IMR-90 (cell line): Measurements from ENCODE around the gene VPS33A. TPM values are rescaled to one million over a fixed set of nuclear protein-coding genes. Genes with fewer than 3 reads are reported as not detected.
A peak's percentile ranks its signal among the peaks of the same experiment; 100 is the strongest.

Experiments used
- ATAC-seq: fragments of 200-7000 bp; cut with Tn5 transposase; 2 replicates; pipeline ENCODE4 v1.9.1; 2020; ENCODE audit warnings: low read depth, mild to moderate bottlenecking, moderate library complexity
- BruUV-seq: library from RNA; stranded (reverse); fragments of 400-500 nt; replicated peaks from 2 replicates; lab custom pipeline; 2021; lab: Mats Ljungman, UMichigan
- CTCF ChIA-PET: fragments of 300-600 bp; formaldehyde crosslinking; extraction: SDS; loops from one replicate; lab custom pipeline; 2021; ENCODE audit warnings: antibody characterized with exemption; lab: Yijun Ruan, JAX
- POLR2A ChIA-PET: fragments of 300-600 bp; sonication (Branson Sonifier 250); formaldehyde crosslinking; loops from one replicate; lab custom pipeline; 2022; ENCODE audit warnings: antibody characterized with exemption; ENCODE audit not compliant: unreplicated experiment; lab: Charles Lee
- DNase-seq: peaks from one replicate; pipeline ENCODE4 v3.0.0; 2013
- H2AFZ ChIP-seq: replicated peaks from 2 replicates; pipeline ENCODE3; 2013; ENCODE audit warnings: low read length, mild to moderate bottlenecking; ENCODE audit not compliant: poor library complexity
- H2AK5ac ChIP-seq: 2 replicates; pipeline ENCODE4 v1.6.1; 2013; ENCODE audit warnings: low read depth, low read length, inconsistent platforms
- H2AK9ac ChIP-seq: replicated peaks from 2 replicates; pipeline ENCODE3; 2013; ENCODE audit warnings: mild to moderate bottlenecking, low read depth, low read length, moderate library complexity; ENCODE audit not compliant: poor library complexity
- H2BK120ac ChIP-seq: 2 replicates; pipeline ENCODE4 v1.6.1; 2013; ENCODE audit warnings: low read depth, low read length, inconsistent platforms
- H2BK15ac ChIP-seq: 3 replicates; pipeline ENCODE4 v1.6.1; 2013; ENCODE audit warnings: low read depth, low read length, inconsistent platforms
- H2BK20ac ChIP-seq: 2 replicates; pipeline ENCODE4 v1.6.1; 2013; ENCODE audit warnings: low read depth, mild to moderate bottlenecking, inconsistent platforms, low read length, moderate library complexity
- H2BK5ac ChIP-seq: 2 replicates; pipeline ENCODE4 v1.6.1; 2013; ENCODE audit warnings: mild to moderate bottlenecking, low read depth, low read length, inconsistent platforms; ENCODE audit not compliant: poor library complexity, severe bottlenecking
- H3K14ac ChIP-seq: replicated peaks from 2 replicates; pipeline ENCODE4 v1.6.1; 2013; ENCODE audit warnings: low read depth, low read length, inconsistent platforms
- H3K18ac ChIP-seq: 2 replicates; pipeline ENCODE4 v1.6.1; 2013; ENCODE audit warnings: low read depth, low read length, control low read depth
- H3K23ac ChIP-seq: 2 replicates; pipeline ENCODE4 v1.6.1; 2013; ENCODE audit warnings: low read depth, low read length, inconsistent platforms
- H3K27ac ChIP-seq: 2 replicates; pipeline ENCODE4 v1.5.1; 2013; ENCODE audit warnings: mild to moderate bottlenecking, control low read depth, low read length; ENCODE audit not compliant: insufficient read depth
- H3K27me3 ChIP-seq: 2 replicates; pipeline ENCODE4 v1.6.1; 2013; ENCODE audit warnings: low read length; ENCODE audit not compliant: control insufficient read depth, insufficient read depth
- H3K36me3 ChIP-seq: 2 replicates; pipeline ENCODE4 v1.6.1; 2013; ENCODE audit warnings: low read length, mixed read lengths; ENCODE audit not compliant: control insufficient read depth, insufficient read depth
- H3K4ac ChIP-seq: 2 replicates; pipeline ENCODE4 v1.6.1; 2013; ENCODE audit warnings: low read depth, low read length, inconsistent platforms
- H3K4me1 ChIP-seq: 2 replicates; pipeline ENCODE4 v1.6.1; 2013; ENCODE audit warnings: low read length, mixed read lengths; ENCODE audit not compliant: control insufficient read depth, insufficient read depth
- H3K4me2 ChIP-seq: 2 replicates; pipeline ENCODE4 v1.6.1; 2013; ENCODE audit warnings: low read depth, mild to moderate bottlenecking, control low read depth, low read length, moderate library complexity
- H3K4me3 ChIP-seq: 2 replicates; pipeline ENCODE4 v1.5.1; 2013; ENCODE audit warnings: low read depth, mild to moderate bottlenecking, control low read depth, low read length, moderate library complexity; ENCODE audit not compliant: insufficient read depth
- H3K56ac ChIP-seq: 2 replicates; pipeline ENCODE4 v1.6.1; 2013; ENCODE audit warnings: low read length, inconsistent platforms; ENCODE audit not compliant: insufficient read depth; ENCODE audit errors: extremely low read depth
- H3K79me1 ChIP-seq, 2 experiments: 2 replicates each; pipeline ENCODE4 v1.6.1; 2013; ENCODE audit warnings: low read length in 2 of 2, inconsistent platforms in 1 of 2, low read depth in 1 of 2
- H3K9ac ChIP-seq: 2 replicates; pipeline ENCODE4 v1.6.1; 2013; ENCODE audit warnings: low read depth, low read length, control low read depth
- H3K9me1 ChIP-seq: 2 replicates; pipeline ENCODE4 v1.6.1; 2013; ENCODE audit warnings: low read length, inconsistent platforms; ENCODE audit not compliant: insufficient read depth
- H3K9me3 ChIP-seq: 2 replicates; pipeline ENCODE4 v1.6.1; 2013; ENCODE audit warnings: low read length; ENCODE audit not compliant: control insufficient read depth, insufficient read depth
- H4K20me1 ChIP-seq: 2 replicates; pipeline ENCODE4 v1.6.1; 2013; ENCODE audit warnings: low read length, inconsistent platforms; ENCODE audit not compliant: insufficient read depth
- H4K5ac ChIP-seq: 2 replicates; pipeline ENCODE4 v1.6.1; 2013; ENCODE audit warnings: mild to moderate bottlenecking, low read depth, low read length, control low read depth
- H4K8ac ChIP-seq, 2 experiments: 2 replicates each; pipeline ENCODE4 v1.6.1; 2013; ENCODE audit warnings: low read depth in 2 of 2, low read length in 2 of 2, control low read depth in 1 of 2, inconsistent platforms in 1 of 2
- H4K91ac ChIP-seq: 2 replicates; pipeline ENCODE4 v1.6.1; 2013; ENCODE audit warnings: low read depth, low read length, inconsistent platforms; ENCODE audit not compliant: insufficient read depth
- BHLHE40 ChIP-seq: fragments of 150-350 bp; IDR thresholded peaks from 2 replicates; pipeline ENCODE4 v1.6.1; 2016; ENCODE audit warnings: mild to moderate bottlenecking, low read depth, low read length
- CEBPB ChIP-seq: IDR thresholded peaks from 2 replicates; pipeline ENCODE4 v1.6.1; 2012; ENCODE audit warnings: low read depth, low read length, improper control_type of control experiment
- CHD1 ChIP-seq: IDR thresholded peaks from 2 replicates; pipeline ENCODE4 v1.6.1; 2012; ENCODE audit warnings: low read depth, low read length, improper control_type of control experiment
- FOS ChIP-seq: fragments of 150-350 bp; IDR thresholded peaks from 2 replicates; pipeline ENCODE4 v1.6.1; 2016; ENCODE audit warnings: low read depth, low read length
- MAFK ChIP-seq: IDR thresholded peaks from 2 replicates; pipeline ENCODE4 v1.6.1; 2012; ENCODE audit warnings: low read depth, low read length, improper control_type of control experiment
- MAZ ChIP-seq: IDR thresholded peaks from 2 replicates; pipeline ENCODE4 v1.6.1; 2012; ENCODE audit warnings: low read depth, mild to moderate bottlenecking, low read length, improper control_type of control experiment, moderate library complexity, borderline replicate concordance
- MXI1 ChIP-seq: IDR thresholded peaks from 2 replicates; pipeline ENCODE4 v1.6.1; 2012; ENCODE audit warnings: low read depth, mild to moderate bottlenecking, low read length, moderate library complexity, borderline replicate concordance
- NFE2L2 ChIP-seq: fragments of 150-350 bp; IDR thresholded peaks from 2 replicates; pipeline ENCODE4 v1.6.1; 2016; ENCODE audit warnings: low read depth, mild to moderate bottlenecking, low read length
- POLR2A ChIP-seq: IDR thresholded peaks from 2 replicates; pipeline ENCODE4 v1.6.1; 2012; ENCODE audit warnings: mild to moderate bottlenecking, low read depth, low read length
- RAD21 ChIP-seq: IDR thresholded peaks from 2 replicates; pipeline ENCODE4 v1.6.1; 2012; ENCODE audit warnings: low read length, improper control_type of control experiment
- RCOR1 ChIP-seq: IDR thresholded peaks from 2 replicates; pipeline ENCODE4 v1.6.1; 2012; ENCODE audit warnings: mild to moderate bottlenecking, low read length, improper control_type of control experiment; ENCODE audit not compliant: insufficient replicate concordance
- RFX5 ChIP-seq: IDR thresholded peaks from 2 replicates; pipeline ENCODE4 v1.8.0; 2012; ENCODE audit warnings: low read depth, mild to moderate bottlenecking, low read length, moderate library complexity
- SMC3 ChIP-seq: fragments of 150-350 bp; IDR thresholded peaks from 2 replicates; pipeline ENCODE4 v1.6.1; 2016; ENCODE audit warnings: low read depth, mild to moderate bottlenecking, antibody characterized with exemption, low read length, moderate library complexity
- WGBS, 2 experiments: methylation state at CpG; one replicate each; pipeline versions ENCODE4 v1.1.5 to v1.1.7; 2013; ENCODE audit warnings: missing lambda C conversion rate in 2 of 2; ENCODE audit not compliant: insufficient read length in 1 of 2; ENCODE audit errors: extremely low coverage in 2 of 2; 5-methylcytosine and 5-hydroxymethylcytosine counted together
- dilution Hi-C: fragments of 300-500 bp; cut with HindIII; formaldehyde crosslinking; loops from one replicate; pipeline ENCODE4 v1.14.3; 2018; ENCODE audit warnings: low sequenced_read_pairs; ENCODE audit not compliant: unreplicated experiment
- in situ Hi-C: fragments of 300-500 bp; cut with MboI; formaldehyde crosslinking; loops from 3 replicates; pipeline ENCODE4 v1.14.3; 2019; ENCODE audit warnings: low sequenced_read_pairs, inconsistent platforms, mixed read lengths
- intact Hi-C: fragments of 100-400 bp; cut with micrococcal nuclease; formaldehyde crosslinking; loops from 2 replicates; pipeline ENCODE4 v1.10.0; 2022
- polyA plus RNA-seq, 3 experiments: library from polyadenylated mRNA; depleted of rRNA; stranded (reverse); fragments of >200 nt; gene quantifications; 2 replicates each; pipeline ENCODE4 v1.2.3, GENCODE V29; 2012; ENCODE audit warnings: low replicate concordance in 1 of 3
- total RNA-seq: library from RNA; depleted of rRNA; stranded (reverse); fragments of >200 nt; gene quantifications from 2 replicates; pipeline ENCODE4 v1.2.3, GENCODE V29; 2012
- TF ChIP-seq, protein P1 (sequence below): conservative IDR thresholded peaks from 2 replicates; pipeline ENCODE4 v1.5.1; 2012; ENCODE audit warnings: mild to moderate bottlenecking, low read depth, low read length, improper control_type of control experiment
- TF ChIP-seq, protein P2 (sequence below): fragments of 150-350 bp; IDR thresholded peaks from 2 replicates; pipeline ENCODE4 v1.6.1; 2016; ENCODE audit warnings: low read depth, mild to moderate bottlenecking, low read length, moderate library complexity, borderline replicate concordance
- TF ChIP-seq, protein P3 (sequence below): fragments of 150-350 bp; IDR thresholded peaks from 2 replicates; pipeline ENCODE4 v1.6.1; 2017; ENCODE audit warnings: mild to moderate bottlenecking, antibody characterized with exemption, low read length, low read depth

The VPS33A gene
- total and polyA plus RNA-seq, 2 of the 4 experiments (the other 2 are of a cell fraction): 14.0 to 20.3 TPM

DNA sequence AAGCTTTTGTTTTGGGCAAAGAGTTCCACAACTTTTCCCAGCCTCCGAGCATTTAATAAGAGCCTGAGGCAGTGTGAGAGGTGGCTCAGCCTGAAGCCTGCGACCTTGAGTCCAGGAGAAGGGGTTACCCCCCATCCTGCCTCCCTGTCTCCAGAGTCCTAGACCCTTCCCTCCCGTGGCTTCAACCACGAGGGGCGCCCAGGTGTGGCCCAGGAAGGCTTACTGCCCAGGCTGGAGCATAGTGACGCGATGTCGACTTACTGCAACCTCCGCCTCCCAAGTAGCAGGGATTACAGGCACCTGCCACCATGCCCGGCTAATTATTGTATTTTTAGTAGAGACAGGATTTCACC lies 82.7 kb downstream of the VPS33A start:
- Histone ChIP-seq H3K79me1 (no peaks in the 10 kb centered on the region), H4K91ac (no peak overlapping the region), H3K36me3 (no peaks in the 10 kb centered on the region), H3K9me3 (0 out of 2 replicates have a peak, but pooled peaks cover 2% of the 10 kb centered on the region), H2BK15ac (no peak overlapping the region), H2BK120ac (no peak overlapping the region), H3K9me1 (no peaks in the 10 kb centered on the region), H3K4ac (no peak overlapping the region), H2AK9ac (no peak overlapping the region), H3K9ac (no peak overlapping the region), H2BK20ac (no peak overlapping the region), H4K8ac (no peak overlapping the region), H3K27me3 (no peaks in the 10 kb centered on the region), H4K5ac (no peak overlapping the region), H2BK5ac (no peak overlapping the region), H4K20me1 (peaks cover 4% of the 10 kb centered on the region; the same call in 1 of the 2 replicates), H3K4me3 (no peak overlapping the region), H3K56ac (no peak overlapping the region), H3K27ac (no peak overlapping the region), H2AFZ (peak overlapping the region; percentile 84), H3K4me1 (peaks cover 5% of the 10 kb centered on the region; the same call in 1 of the 2 replicates), H3K4me2 (no peak overlapping the region; the same call in 1 of the 2 replicates), H3K23ac (no peak overlapping the region), H3K18ac (no peak overlapping the region), H2AK5ac (peak overlapping the region; percentile 59; the same call in 1 of the 2 replicates), H3K14ac (no peak overlapping the region)
- intact Hi-C loops (no loop called here), dilution Hi-C loops (no loop called here), in situ Hi-C loops (no loop called here)
- ATAC-seq (no peak), DNase-seq (no peak)
- POLR2A ChIA-PET: no interaction called here
- CTCF ChIA-PET: interaction anchor here (0.9 kb wide), 1 partner anchor 129 kb away, joined by 3 read pairs; no protein-coding TSS in a partner anchor
- WGBS, 2 experiments: 67% methylated on average over 1 of the region's 10 CpGs; no CpG with 5 or more reads in 1 of the 2 experiments
- no TSS peak for BruUV-seq
- TF ChIP-seq MAFK (no peak), RAD21 (no peak), MAZ (no peak), RCOR1 (no peak), RFX5 (no peak), BHLHE40 (no peak), FOS (no peak), CHD1 (no peak), POLR2A (no peak), NFE2L2 (no peak), MXI1 (no peak), SMC3 (no peak), CEBPB (no peak)
- TF ChIP-seq, protein P1, sequence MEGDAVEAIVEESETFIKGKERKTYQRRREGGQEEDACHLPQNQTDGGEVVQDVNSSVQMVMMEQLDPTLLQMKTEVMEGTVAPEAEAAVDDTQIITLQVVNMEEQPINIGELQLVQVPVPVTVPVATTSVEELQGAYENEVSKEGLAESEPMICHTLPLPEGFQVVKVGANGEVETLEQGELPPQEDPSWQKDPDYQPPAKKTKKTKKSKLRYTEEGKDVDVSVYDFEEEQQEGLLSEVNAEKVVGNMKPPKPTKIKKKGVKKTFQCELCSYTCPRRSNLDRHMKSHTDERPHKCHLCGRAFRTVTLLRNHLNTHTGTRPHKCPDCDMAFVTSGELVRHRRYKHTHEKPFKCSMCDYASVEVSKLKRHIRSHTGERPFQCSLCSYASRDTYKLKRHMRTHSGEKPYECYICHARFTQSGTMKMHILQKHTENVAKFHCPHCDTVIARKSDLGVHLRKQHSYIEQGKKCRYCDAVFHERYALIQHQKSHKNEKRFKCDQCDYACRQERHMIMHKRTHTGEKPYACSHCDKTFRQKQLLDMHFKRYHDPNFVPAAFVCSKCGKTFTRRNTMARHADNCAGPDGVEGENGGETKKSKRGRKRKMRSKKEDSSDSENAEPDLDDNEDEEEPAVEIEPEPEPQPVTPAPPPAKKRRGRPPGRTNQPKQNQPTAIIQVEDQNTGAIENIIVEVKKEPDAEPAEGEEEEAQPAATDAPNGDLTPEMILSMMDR: no peak
- TF ChIP-seq, protein P2, sequence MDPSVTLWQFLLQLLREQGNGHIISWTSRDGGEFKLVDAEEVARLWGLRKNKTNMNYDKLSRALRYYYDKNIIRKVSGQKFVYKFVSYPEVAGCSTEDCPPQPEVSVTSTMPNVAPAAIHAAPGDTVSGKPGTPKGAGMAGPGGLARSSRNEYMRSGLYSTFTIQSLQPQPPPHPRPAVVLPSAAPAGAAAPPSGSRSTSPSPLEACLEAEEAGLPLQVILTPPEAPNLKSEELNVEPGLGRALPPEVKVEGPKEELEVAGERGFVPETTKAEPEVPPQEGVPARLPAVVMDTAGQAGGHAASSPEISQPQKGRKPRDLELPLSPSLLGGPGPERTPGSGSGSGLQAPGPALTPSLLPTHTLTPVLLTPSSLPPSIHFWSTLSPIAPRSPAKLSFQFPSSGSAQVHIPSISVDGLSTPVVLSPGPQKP: no peak
- TF ChIP-seq, protein P3, sequence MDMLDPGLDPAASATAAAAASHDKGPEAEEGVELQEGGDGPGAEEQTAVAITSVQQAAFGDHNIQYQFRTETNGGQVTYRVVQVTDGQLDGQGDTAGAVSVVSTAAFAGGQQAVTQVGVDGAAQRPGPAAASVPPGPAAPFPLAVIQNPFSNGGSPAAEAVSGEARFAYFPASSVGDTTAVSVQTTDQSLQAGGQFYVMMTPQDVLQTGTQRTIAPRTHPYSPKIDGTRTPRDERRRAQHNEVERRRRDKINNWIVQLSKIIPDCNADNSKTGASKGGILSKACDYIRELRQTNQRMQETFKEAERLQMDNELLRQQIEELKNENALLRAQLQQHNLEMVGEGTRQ: no peak
